KMS-11 (cell line): Measurements from ENCODE around the gene VMP1.

Source experiments
- H2AFZ ChIP-seq: fragments of 200-600 bp; sonication (generic); 2 replicates; pipeline ENCODE4 v1.6.1; 2016; ENCODE audit warnings: antibody characterized with exemption, mixed run types, low read depth
- H3K27ac ChIP-seq: fragments of 200-600 bp; sonication (generic); 2 replicates; pipeline ENCODE4 v1.6.1; 2016; ENCODE audit warnings: mild to moderate bottlenecking, mixed run types
- H3K27me3 ChIP-seq: fragments of 200-600 bp; sonication (generic); 2 replicates; pipeline ENCODE4 v1.6.1; 2017; ENCODE audit warnings: mild to moderate bottlenecking, low read depth, mixed run types, moderate library complexity; ENCODE audit not compliant: insufficient read depth
- H3K36me3 ChIP-seq: fragments of 200-600 bp; sonication (generic); 2 replicates; pipeline ENCODE4 v1.6.1; 2017; ENCODE audit warnings: mild to moderate bottlenecking, mixed run types; ENCODE audit not compliant: insufficient read depth
- H3K4me1 ChIP-seq: fragments of 200-600 bp; sonication (generic); 2 replicates; pipeline ENCODE4 v1.6.1; 2016; ENCODE audit warnings: mild to moderate bottlenecking, low read depth, mixed run types; ENCODE audit not compliant: poor library complexity, severe bottlenecking
- H3K4me2 ChIP-seq: fragments of 200-600 bp; sonication (generic); 2 replicates; pipeline ENCODE4 v1.7.0; 2016; ENCODE audit warnings: mild to moderate bottlenecking, mixed run types
- H3K4me3 ChIP-seq: fragments of 200-600 bp; sonication (generic); IDR thresholded peaks from 2 replicates; pipeline ENCODE4 v1.6.1; 2017; ENCODE audit warnings: low read depth, low read length, mixed read lengths; ENCODE audit not compliant: insufficient read depth
- H3K79me2 ChIP-seq: fragments of 200-600 bp; sonication (generic); 2 replicates; pipeline ENCODE4 v1.6.1; 2016; ENCODE audit warnings: low read depth, mixed run types; ENCODE audit not compliant: insufficient read depth
- H3K9ac ChIP-seq: fragments of 200-600 bp; sonication (generic); 2 replicates; pipeline ENCODE4 v1.6.1; 2016; ENCODE audit warnings: mild to moderate bottlenecking, mixed run types
- H4K20me1 ChIP-seq: fragments of 200-600 bp; sonication (generic); 2 replicates; pipeline ENCODE4 v1.6.1; 2016; ENCODE audit warnings: mild to moderate bottlenecking, mixed run types; ENCODE audit not compliant: insufficient read depth
- CTCF ChIP-seq: fragments of 200-600 bp; sonication (generic); conservative IDR thresholded peaks from 2 replicates; pipeline ENCODE4 v1.6.1; 2017; ENCODE audit warnings: low read depth, mild to moderate bottlenecking, antibody characterized with exemption, low read length, moderate library complexity, mixed read lengths

Gene VMP1

GRCh38 chr17:59688008-59688407 is 19.4 kb upstream of the VMP1 start:
- no peak for TF ChIP-seq CTCF
- H3K79me2 ChIP-seq, result peaks cover 17% of the 10 kb centered on the region; the same call in 1 of the 2 replicates
- H3K27ac ChIP-seq, result no peak overlapping the region
- H3K4me2 ChIP-seq, result no peak overlapping the region
- H3K4me1 ChIP-seq, result peaks cover 31% of the 10 kb centered on the region
- no peaks in the 10 kb centered on the region for H3K27me3 ChIP-seq
- H2AFZ ChIP-seq, result no peak overlapping the region
- no peak overlapping the region for H3K9ac ChIP-seq
- H4K20me1 ChIP-seq, result no peaks in the 10 kb centered on the region
- peaks cover 27% of the 10 kb centered on the region; the same call in 1 of the 2 replicates for H3K36me3 ChIP-seq
- no peak overlapping the region for H3K4me3 ChIP-seq

GRCh38 chr17:59688496-59688895 is 19.0 kb upstream of the VMP1 start:
- Histone ChIP-seq H3K27ac (no peak overlapping the region), H2AFZ (no peak overlapping the region), H3K27me3 (no peaks in the 10 kb centered on the region), H3K4me2 (no peak overlapping the region), H4K20me1 (no peaks in the 10 kb centered on the region), H3K4me1 (peaks cover 31% of the 10 kb centered on the region), H3K4me3 (no peak overlapping the region), H3K79me2 (peaks cover 17% of the 10 kb centered on the region; the same call in 1 of the 2 replicates), H3K36me3 (peaks cover 22% of the 10 kb centered on the region; the same call in 1 of the 2 replicates), H3K9ac (no peak overlapping the region)
- TF ChIP-seq CTCF, result no peak

GRCh38 chr17:59693582-59693981 is 13.9 kb upstream of the VMP1 start:
- no peak overlapping the region for H3K9ac ChIP-seq
- H2AFZ ChIP-seq, result no peak overlapping the region
- H3K4me3 ChIP-seq, result no peak overlapping the region
- H3K27ac ChIP-seq, result no peak overlapping the region
- peaks cover 44% of the 10 kb centered on the region for H3K4me1 ChIP-seq
- H3K36me3 ChIP-seq, result peaks cover 15% of the 10 kb centered on the region; the same call in 1 of the 2 replicates
- H3K4me2 ChIP-seq, result no peak overlapping the region
- peaks cover 52% of the 10 kb centered on the region for H3K79me2 ChIP-seq
- no peaks in the 10 kb centered on the region for H3K27me3 ChIP-seq
- TF ChIP-seq CTCF, result no peak
- peaks cover 10% of the 10 kb centered on the region; the same call in 1 of the 2 replicates for H4K20me1 ChIP-seq

GRCh38 chr17:59694344-59694743 is 13.1 kb upstream of the VMP1 start:
- no peak for TF ChIP-seq CTCF
- no peak overlapping the region for H3K27ac ChIP-seq
- no peak overlapping the region for H3K9ac ChIP-seq
- H3K79me2 ChIP-seq, result peaks cover 52% of the 10 kb centered on the region
- H3K27me3 ChIP-seq, result no peaks in the 10 kb centered on the region
- no peak overlapping the region for H3K4me3 ChIP-seq
- H4K20me1 ChIP-seq, result peaks cover 13% of the 10 kb centered on the region; the same call in 1 of the 2 replicates
- H2AFZ ChIP-seq, result no peak overlapping the region
- H3K4me1 ChIP-seq, result peaks cover 49% of the 10 kb centered on the region
- H3K36me3 ChIP-seq, result peaks cover 20% of the 10 kb centered on the region; the same call in 1 of the 2 replicates
- H3K4me2 ChIP-seq, result no peak overlapping the region
